Measurements from ENCODE around the gene PIANP.

GRCh38 chr12:6676962-6677361 is 23.7 kb downstream of the PIANP start:
- TF ChIP-seq POLR2A (IDR thresholded peaks at IDR 0.05) (no peak), CTCF (IDR thresholded peaks at IDR 0.05) (no peak)
